NCI-H82 treated with DMSO at 0.1 percent for 48 hours (cell line): ENCODE measurements around the gene CLEC4A.
"Not testable (repeated sequence)": the region's sequence is repeated elsewhere in the genome, so short reads cannot be mapped to it uniquely, and the experiment has no call there.

ENCODE experiments used
- DNase-seq: peaks from one replicate; lab custom pipeline; 2025; ENCODE audit not compliant: unreplicated experiment; lab: John Stamatoyannopoulos, UW

Gene CLEC4A

GRCh38 chr12:8133636-8134397 is 10.4 kb downstream of the CLEC4A start:
- peak; percentile 19 for DNase-seq

- DNase-seq = not testable (repeated sequence)
Observed at GRCh38 chr12:8134398-8134930, 11.0 kb downstream of the CLEC4A start.

GRCh38 chr12:8141647-8142046 is 18.2 kb downstream of the CLEC4A start:
- DNase-seq = not testable (repeated sequence)

GRCh38 chr12:8143261-8143660 is 19.8 kb downstream of the CLEC4A start:
- no peak for DNase-seq

- no peak for DNase-seq
Observed at GRCh38 chr12:8145754-8146441, 22.5 kb downstream of the CLEC4A start.

- DNase-seq = no peak
Observed at GRCh38 chr12:8146442-8146771, 23.0 kb downstream of the CLEC4A start.

- DNase-seq = no peak
Observed at GRCh38 chr12:8154526-8154925, 31.1 kb downstream of the CLEC4A start.

- DNase-seq = no peak
Observed at GRCh38 chr12:8156416-8156815, 33.0 kb downstream of the CLEC4A start.

- no peak for DNase-seq
Observed at GRCh38 chr12:8156845-8157244, 33.4 kb downstream of the CLEC4A start, which contains the start of gene ZNF705A. ZNF705A (plus strand) TSS chr12:8157015; CDS start chr12:8172626, 15,611 bp downstream.

GRCh38 chr12:8157484-8158198 is 34.2 kb downstream of the CLEC4A start:
- DNase-seq = no peak

GRCh38 chr12:8172911-8173310 is 49.5 kb downstream of the CLEC4A start:
- not testable (repeated sequence) for DNase-seq

GRCh38 chr12:8179989-8180585 is 56.7 kb downstream of the CLEC4A start:
- peak; percentile 8 for DNase-seq

GRCh38 chr12:8181271-8181670 is 57.9 kb downstream of the CLEC4A start:
- DNase-seq = not testable (repeated sequence)

GRCh38 chr12:8182923-8183322 is 59.5 kb downstream of the CLEC4A start:
- DNase-seq = not testable (repeated sequence)

GRCh38 chr12:8183346-8183745 is 59.9 kb downstream of the CLEC4A start:
- not testable (repeated sequence) for DNase-seq

- DNase-seq = not testable (repeated sequence)
Observed at GRCh38 chr12:8184206-8184605, 60.8 kb downstream of the CLEC4A start.

GRCh38 chr12:8188088-8188487 is 64.7 kb downstream of the CLEC4A start:
- DNase-seq = not testable (repeated sequence)
